RWPE1 (cell line): ENCODE results near the gene LRFN5.

Source experiments
- CTCF ChIA-PET: fragments of 350-600 bp; sonication (Branson Sonifier 250); formaldehyde crosslinking; extraction: SDS; loops from one replicate; lab custom pipeline; 2021; lab: Yijun Ruan, JAX
- POLR2A ChIA-PET: fragments of 400-600 bp; formaldehyde crosslinking; extraction: SDS; loops from one replicate; lab custom pipeline; 2020; ENCODE audit warnings: antibody characterized with exemption; ENCODE audit not compliant: low non-redundant PET; lab: Yijun Ruan, JAX
- DNase-seq: peaks from one replicate; pipeline ENCODE4 v3.0.0; 2012; ENCODE audit warnings: low spot score
- H3K27ac ChIP-seq: fragments of 450-650 bp; 2 replicates; pipeline ENCODE4 v1.5.1; 2017
- TF ChIP-seq, protein P1 (sequence below): fragments of 450-650 bp; conservative IDR thresholded peaks from 2 replicates; pipeline ENCODE4 v1.5.1; 2017; ENCODE audit warnings: low read depth, mild to moderate bottlenecking

The LRFN5 gene

DNA sequence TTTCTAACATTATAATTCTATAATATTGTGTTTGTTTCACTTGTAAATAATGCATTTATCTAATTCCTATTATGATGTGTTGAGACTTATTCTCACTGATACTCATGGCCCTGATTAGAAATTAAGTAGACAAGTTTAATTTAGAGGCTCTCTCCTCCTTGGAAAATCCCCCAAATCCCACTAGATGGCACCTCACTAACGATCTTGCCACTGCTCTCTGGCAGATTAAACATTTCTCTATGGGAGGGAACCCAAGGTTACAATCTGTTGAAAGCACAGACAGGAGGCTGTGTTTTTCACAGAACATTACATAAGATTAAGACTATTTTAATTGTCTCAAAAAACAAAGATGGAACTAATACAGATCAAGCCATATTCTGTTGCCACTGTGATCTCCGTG lies 318.7 kb downstream of the LRFN5 start:
- DNase-seq = peak; percentile 0

GRCh38 chr14:41950428-41951151 lies 343.9 kb downstream of the LRFN5 start:
- TF ChIP-seq, protein P1, sequence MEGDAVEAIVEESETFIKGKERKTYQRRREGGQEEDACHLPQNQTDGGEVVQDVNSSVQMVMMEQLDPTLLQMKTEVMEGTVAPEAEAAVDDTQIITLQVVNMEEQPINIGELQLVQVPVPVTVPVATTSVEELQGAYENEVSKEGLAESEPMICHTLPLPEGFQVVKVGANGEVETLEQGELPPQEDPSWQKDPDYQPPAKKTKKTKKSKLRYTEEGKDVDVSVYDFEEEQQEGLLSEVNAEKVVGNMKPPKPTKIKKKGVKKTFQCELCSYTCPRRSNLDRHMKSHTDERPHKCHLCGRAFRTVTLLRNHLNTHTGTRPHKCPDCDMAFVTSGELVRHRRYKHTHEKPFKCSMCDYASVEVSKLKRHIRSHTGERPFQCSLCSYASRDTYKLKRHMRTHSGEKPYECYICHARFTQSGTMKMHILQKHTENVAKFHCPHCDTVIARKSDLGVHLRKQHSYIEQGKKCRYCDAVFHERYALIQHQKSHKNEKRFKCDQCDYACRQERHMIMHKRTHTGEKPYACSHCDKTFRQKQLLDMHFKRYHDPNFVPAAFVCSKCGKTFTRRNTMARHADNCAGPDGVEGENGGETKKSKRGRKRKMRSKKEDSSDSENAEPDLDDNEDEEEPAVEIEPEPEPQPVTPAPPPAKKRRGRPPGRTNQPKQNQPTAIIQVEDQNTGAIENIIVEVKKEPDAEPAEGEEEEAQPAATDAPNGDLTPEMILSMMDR = no peak
- ChIA-PET CTCF (no interaction called here), POLR2A (no interaction called here)
- no peak for DNase-seq
- H3K27ac ChIP-seq = no peak overlapping the region

More for the DNA sequence above, 318.7 kb downstream of the LRFN5 start:
- TF ChIP-seq, protein P1 = no peak; the same call in 1 of the 2 replicates
- ChIA-PET POLR2A (no interaction called here), CTCF (interaction anchor here (0.5 to 0.6 kb wide), 3 partner anchors 139 to 1273 kb away, joined by 3 read pairs; no protein-coding TSS in a partner anchor)
- no peak overlapping the region for H3K27ac ChIP-seq
